HepG2 (cell line): ENCODE measurements around the gene P3H3. TPM values are rescaled to one million over a fixed set of nuclear protein-coding genes. Genes with fewer than 3 reads are reported as not detected.

Experiments used
- DNMT3B ChIP-seq: conservative IDR thresholded peaks from 2 replicates; pipeline ENCODE4 v1.6.1; 2016; ENCODE audit warnings: missing biosample characterization, control low read depth
- HOXD1 ChIP-seq: sonication (generic); formaldehyde crosslinking; IDR thresholded peaks from 2 replicates; pipeline ENCODE4 v1.5.0; 2020; ENCODE audit warnings: missing genetic modification reagents
- IRF2 ChIP-seq: IDR thresholded peaks from 2 replicates; pipeline ENCODE4 v1.6.1; 2018; ENCODE audit warnings: missing genetic modification reagents, missing compliant biosample characterization
- KDM5A ChIP-seq: fragments of 200-600 bp; sonication (generic); IDR thresholded peaks from 2 replicates; pipeline ENCODE4 v1.7.0; 2018; ENCODE audit warnings: antibody characterized with exemption, mild to moderate bottlenecking, low read length, borderline replicate concordance
- KLF13 ChIP-seq: sonication (generic); formaldehyde crosslinking; IDR thresholded peaks from 2 replicates; pipeline ENCODE4 v1.4.0; 2020; ENCODE audit warnings: mild to moderate bottlenecking, missing genetic modification reagents
- KLF9 ChIP-seq: IDR thresholded peaks from 2 replicates; pipeline ENCODE4 v1.6.1; 2016; ENCODE audit warnings: low read depth
- NBN ChIP-seq: fragments of 450-650 bp; conservative IDR thresholded peaks from 2 replicates; pipeline ENCODE4 v1.6.1; 2017
- NRL ChIP-seq: sonication (generic); formaldehyde crosslinking; IDR thresholded peaks from 2 replicates; pipeline ENCODE4 v1.5.0; 2020; ENCODE audit warnings: missing genetic modification reagents, mild to moderate bottlenecking, moderate library complexity, borderline replicate concordance
- PAF1 ChIP-seq: IDR thresholded peaks from 2 replicates; pipeline ENCODE4 v1.6.1; 2016; ENCODE audit warnings: missing genetic modification reagents, missing compliant biosample characterization
- PPARG ChIP-seq: conservative IDR thresholded peaks from 2 replicates; pipeline ENCODE4 v1.6.1; 2016; ENCODE audit warnings: missing biosample characterization, missing genetic modification reagents
- WIZ ChIP-seq: sonication (generic); formaldehyde crosslinking; IDR thresholded peaks from 2 replicates; pipeline ENCODE4 v1.5.1; 2020; ENCODE audit warnings: mild to moderate bottlenecking, missing genetic modification reagents
- ZFAT ChIP-seq: sonication (generic); formaldehyde crosslinking; conservative IDR thresholded peaks from 2 replicates; pipeline ENCODE4 v1.8.1; 2023; ENCODE audit warnings: missing genetic modification reagents, inconsistent platforms
- ZNF383 ChIP-seq: sonication (generic); formaldehyde crosslinking; IDR thresholded peaks from 2 replicates; pipeline ENCODE4 v1.4.0; 2020; ENCODE audit warnings: missing genetic modification reagents, mild to moderate bottlenecking, borderline replicate concordance
- ZNF546 ChIP-seq: sonication (generic); formaldehyde crosslinking; conservative IDR thresholded peaks from 2 replicates; pipeline ENCODE4 v1.8.1; 2023; ENCODE audit warnings: mild to moderate bottlenecking, missing genetic modification reagents
- ZNF777 ChIP-seq: sonication (generic); formaldehyde crosslinking; IDR thresholded peaks from 2 replicates; pipeline ENCODE4 v1.4.0; 2020; ENCODE audit warnings: missing genetic modification reagents
- polyA plus RNA-seq, 8 experiments: library from polyadenylated mRNA; depleted of rRNA in 3 of 8; stranded (reverse) in 7 of 8; unstranded in 1 of 8; fragments of >200 nt; fragmentation: Illumina TruSeq in 4 of 8; extraction: Trizol in 4 of 8; gene quantifications; 2 replicates each; pipeline versions ENCODE4 v1.2.1 to v1.2.3, GENCODE V29; 2011 to 2016; ENCODE audit warnings: low read depth in 4 of 8, missing spikeins in 1 of 8, mixed read lengths in 1 of 8; ENCODE audit not compliant: insufficient read depth in 1 of 8
- total RNA-seq, 5 experiments: library from RNA; depleted of rRNA; stranded (reverse); fragments of >200 nt; fragmentation: Illumina TruSeq; extraction: Trizol; gene quantifications; 2 replicates each; pipeline ENCODE4 v1.2.3, GENCODE V29; 2016; ENCODE audit warnings: low read depth in 1 of 5
- TF ChIP-seq, protein P1 (sequence below): sonication (generic); formaldehyde crosslinking; conservative IDR thresholded peaks from 2 replicates; pipeline ENCODE4 v1.4.0; 2020; ENCODE audit warnings: mild to moderate bottlenecking, missing genetic modification reagents, moderate library complexity
- TF ChIP-seq, protein P2 (sequence below): sonication (generic); formaldehyde crosslinking; IDR thresholded peaks from 2 replicates; pipeline ENCODE4 v1.8.1; 2022; ENCODE audit warnings: low read depth, mild to moderate bottlenecking, missing genetic modification reagents
- TF ChIP-seq, protein P3 (sequence below): sonication (generic); formaldehyde crosslinking; IDR thresholded peaks from 2 replicates; pipeline ENCODE4 v1.5.1; 2020; ENCODE audit warnings: missing genetic modification reagents, mild to moderate bottlenecking, borderline replicate concordance
- TF ChIP-seq, protein P4 (sequence below): sonication (generic); formaldehyde crosslinking; conservative IDR thresholded peaks from 2 replicates; pipeline ENCODE4 v1.8.0; 2022; ENCODE audit warnings: missing genetic modification reagents

The P3H3 gene
- total and polyA plus RNA-seq, 2 of the 13 experiments (the other 11 are each of a cell fraction or from before 2014, with no cell fraction given) = 20.1 to 20.5 TPM

DNA sequence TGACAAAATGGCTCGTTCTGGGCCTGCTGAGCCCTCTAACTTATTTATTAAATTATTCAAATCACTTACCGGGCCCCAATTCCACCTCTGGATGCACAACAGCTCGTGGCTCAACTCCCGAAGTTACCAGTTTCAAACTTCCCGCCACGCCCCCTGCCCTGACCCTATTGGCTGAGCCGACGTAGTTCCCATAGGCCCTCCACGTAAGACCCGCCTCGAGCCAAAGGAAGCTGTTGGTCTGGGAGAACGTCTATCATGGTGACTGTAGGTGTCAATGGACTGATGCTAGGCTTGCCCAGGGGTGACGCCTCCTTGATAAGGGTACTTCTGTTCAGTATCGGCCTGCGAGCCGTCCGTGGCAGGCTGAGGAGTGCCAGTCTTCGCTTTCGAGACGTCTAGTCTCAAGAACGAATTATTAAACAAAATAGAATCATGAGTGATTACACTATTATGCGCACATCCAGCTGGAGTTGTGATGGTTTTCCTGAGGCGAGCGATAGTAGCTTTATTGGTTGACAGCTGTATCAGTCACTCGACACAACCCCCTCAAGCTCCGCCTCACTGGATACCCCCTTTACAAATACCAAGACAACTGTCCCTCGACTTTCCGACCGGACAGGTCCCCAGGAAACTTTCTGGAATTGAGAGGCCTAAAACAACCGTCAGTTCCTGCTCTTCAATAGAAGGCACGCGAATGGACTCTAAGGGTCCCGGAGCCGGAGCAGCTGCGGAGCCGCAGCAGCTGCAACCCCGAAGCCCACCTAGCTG is 23.1 kb downstream of the P3H3 start, which contains the start of gene CDCA3 (continued):
- TF ChIP-seq, protein P1, sequence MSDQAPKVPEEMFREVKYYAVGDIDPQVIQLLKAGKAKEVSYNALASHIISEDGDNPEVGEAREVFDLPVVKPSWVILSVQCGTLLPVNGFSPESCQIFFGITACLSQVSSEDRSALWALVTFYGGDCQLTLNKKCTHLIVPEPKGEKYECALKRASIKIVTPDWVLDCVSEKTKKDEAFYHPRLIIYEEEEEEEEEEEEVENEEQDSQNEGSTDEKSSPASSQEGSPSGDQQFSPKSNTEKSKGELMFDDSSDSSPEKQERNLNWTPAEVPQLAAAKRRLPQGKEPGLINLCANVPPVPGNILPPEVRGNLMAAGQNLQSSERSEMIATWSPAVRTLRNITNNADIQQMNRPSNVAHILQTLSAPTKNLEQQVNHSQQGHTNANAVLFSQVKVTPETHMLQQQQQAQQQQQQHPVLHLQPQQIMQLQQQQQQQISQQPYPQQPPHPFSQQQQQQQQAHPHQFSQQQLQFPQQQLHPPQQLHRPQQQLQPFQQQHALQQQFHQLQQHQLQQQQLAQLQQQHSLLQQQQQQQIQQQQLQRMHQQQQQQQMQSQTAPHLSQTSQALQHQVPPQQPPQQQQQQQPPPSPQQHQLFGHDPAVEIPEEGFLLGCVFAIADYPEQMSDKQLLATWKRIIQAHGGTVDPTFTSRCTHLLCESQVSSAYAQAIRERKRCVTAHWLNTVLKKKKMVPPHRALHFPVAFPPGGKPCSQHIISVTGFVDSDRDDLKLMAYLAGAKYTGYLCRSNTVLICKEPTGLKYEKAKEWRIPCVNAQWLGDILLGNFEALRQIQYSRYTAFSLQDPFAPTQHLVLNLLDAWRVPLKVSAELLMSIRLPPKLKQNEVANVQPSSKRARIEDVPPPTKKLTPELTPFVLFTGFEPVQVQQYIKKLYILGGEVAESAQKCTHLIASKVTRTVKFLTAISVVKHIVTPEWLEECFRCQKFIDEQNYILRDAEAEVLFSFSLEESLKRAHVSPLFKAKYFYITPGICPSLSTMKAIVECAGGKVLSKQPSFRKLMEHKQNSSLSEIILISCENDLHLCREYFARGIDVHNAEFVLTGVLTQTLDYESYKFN (CRISPR knock-in tag) = peak; percentile 4; the same call in 1 of the 2 replicates
- no peak for TF ChIP-seq DNMT3B (CRISPR knock-in tag)
- TF ChIP-seq PAF1 = no peak
- TF ChIP-seq ZFAT (CRISPR knock-in tag) = no peak
- no peak for TF ChIP-seq ZNF777
- TF ChIP-seq KLF9 (CRISPR knock-in tag) = no peak
- no peak for TF ChIP-seq KLF13
- TF ChIP-seq HOXD1 (CRISPR knock-in tag) = peak; percentile 57; the same call in 1 of the 2 replicates
- TF ChIP-seq, protein P2, sequence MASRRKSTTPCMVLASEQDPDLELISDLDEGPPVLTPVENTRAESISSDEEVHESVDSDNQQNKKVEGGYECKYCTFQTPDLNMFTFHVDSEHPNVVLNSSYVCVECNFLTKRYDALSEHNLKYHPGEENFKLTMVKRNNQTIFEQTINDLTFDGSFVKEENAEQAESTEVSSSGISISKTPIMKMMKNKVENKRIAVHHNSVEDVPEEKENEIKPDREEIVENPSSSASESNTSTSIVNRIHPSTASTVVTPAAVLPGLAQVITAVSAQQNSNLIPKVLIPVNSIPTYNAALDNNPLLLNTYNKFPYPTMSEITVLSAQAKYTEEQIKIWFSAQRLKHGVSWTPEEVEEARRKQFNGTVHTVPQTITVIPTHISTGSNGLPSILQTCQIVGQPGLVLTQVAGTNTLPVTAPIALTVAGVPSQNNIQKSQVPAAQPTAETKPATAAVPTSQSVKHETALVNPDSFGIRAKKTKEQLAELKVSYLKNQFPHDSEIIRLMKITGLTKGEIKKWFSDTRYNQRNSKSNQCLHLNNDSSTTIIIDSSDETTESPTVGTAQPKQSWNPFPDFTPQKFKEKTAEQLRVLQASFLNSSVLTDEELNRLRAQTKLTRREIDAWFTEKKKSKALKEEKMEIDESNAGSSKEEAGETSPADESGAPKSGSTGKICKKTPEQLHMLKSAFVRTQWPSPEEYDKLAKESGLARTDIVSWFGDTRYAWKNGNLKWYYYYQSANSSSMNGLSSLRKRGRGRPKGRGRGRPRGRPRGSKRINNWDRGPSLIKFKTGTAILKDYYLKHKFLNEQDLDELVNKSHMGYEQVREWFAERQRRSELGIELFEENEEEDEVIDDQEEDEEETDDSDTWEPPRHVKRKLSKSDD = 0 out of 2 replicates have a peak, but pooled peaks have one; percentile 45
- TF ChIP-seq, protein P3, sequence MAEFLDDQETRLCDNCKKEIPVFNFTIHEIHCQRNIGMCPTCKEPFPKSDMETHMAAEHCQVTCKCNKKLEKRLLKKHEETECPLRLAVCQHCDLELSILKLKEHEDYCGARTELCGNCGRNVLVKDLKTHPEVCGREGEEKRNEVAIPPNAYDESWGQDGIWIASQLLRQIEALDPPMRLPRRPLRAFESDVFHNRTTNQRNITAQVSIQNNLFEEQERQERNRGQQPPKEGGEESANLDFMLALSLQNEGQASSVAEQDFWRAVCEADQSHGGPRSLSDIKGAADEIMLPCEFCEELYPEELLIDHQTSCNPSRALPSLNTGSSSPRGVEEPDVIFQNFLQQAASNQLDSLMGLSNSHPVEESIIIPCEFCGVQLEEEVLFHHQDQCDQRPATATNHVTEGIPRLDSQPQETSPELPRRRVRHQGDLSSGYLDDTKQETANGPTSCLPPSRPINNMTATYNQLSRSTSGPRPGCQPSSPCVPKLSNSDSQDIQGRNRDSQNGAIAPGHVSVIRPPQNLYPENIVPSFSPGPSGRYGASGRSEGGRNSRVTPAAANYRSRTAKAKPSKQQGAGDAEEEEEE = no peak
- no peak for TF ChIP-seq PPARG (CRISPR knock-in tag)
- TF ChIP-seq NRL (CRISPR knock-in tag) = no peak
- no peak for TF ChIP-seq NBN
- no peak for TF ChIP-seq ZNF546 (CRISPR knock-in tag)
- 0 out of 2 replicates have a peak, but pooled peaks have one; percentile 19 for TF ChIP-seq ZNF383 (CRISPR knock-in tag)
- TF ChIP-seq WIZ = no peak
- TF ChIP-seq, protein P4, sequence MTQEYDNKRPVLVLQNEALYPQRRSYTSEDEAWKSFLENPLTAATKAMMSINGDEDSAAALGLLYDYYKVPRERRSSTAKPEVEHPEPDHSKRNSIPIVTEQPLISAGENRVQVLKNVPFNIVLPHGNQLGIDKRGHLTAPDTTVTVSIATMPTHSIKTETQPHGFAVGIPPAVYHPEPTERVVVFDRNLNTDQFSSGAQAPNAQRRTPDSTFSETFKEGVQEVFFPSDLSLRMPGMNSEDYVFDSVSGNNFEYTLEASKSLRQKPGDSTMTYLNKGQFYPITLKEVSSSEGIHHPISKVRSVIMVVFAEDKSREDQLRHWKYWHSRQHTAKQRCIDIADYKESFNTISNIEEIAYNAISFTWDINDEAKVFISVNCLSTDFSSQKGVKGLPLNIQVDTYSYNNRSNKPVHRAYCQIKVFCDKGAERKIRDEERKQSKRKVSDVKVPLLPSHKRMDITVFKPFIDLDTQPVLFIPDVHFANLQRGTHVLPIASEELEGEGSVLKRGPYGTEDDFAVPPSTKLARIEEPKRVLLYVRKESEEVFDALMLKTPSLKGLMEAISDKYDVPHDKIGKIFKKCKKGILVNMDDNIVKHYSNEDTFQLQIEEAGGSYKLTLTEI (CRISPR knock-in tag) = no peak
- TF ChIP-seq IRF2 = no peak
- peak; percentile 95 for TF ChIP-seq KDM5A
